ENCODE measurements around the gene PRDM9.
"Not testable (repeated sequence)": the region's sequence is repeated elsewhere in the genome, so short reads cannot be mapped to it uniquely, and the experiment has no call there.

The PRDM9 gene

GRCh38 chr5:23527216-23527920, 20.0 kb downstream of the PRDM9 start:
- DNase-seq (ENCODE audit: low read depth), result not testable (repeated sequence)

DNA sequence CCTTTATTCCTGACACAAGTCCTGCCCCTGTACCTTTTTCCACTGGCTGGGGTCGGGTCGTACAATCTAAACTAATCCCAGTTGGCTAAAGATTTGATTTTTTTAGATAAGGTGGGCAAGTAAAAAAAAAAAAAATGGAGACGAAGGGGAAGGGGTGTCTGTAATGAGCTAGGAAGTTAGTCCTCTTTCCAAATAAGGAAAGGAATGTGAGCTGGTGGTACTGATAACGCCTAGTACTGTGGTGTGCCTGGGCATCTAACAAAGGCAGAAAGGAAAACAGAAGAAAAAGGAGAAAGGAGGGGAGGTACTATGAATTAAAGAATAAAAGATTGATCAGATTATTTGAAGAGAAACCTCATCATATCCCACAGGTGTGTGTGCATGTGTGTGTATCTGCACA, 21.3 kb downstream of the PRDM9 start:
- DNase-seq (ENCODE audit: low read depth), result no peak

- DNase-seq (ENCODE audit: low read depth), result no peak
These were observed 23.2 kb downstream of the PRDM9 start for GRCh38 chr5:23530571-23530970.

GRCh38 chr5:23571059-23571458, 63.6 kb downstream of the PRDM9 start:
- no peak for DNase-seq (ENCODE audit: low read depth)
